Amniotic stem cell (primary cell): Measurements from ENCODE around the gene TPRG1.
A peak's percentile ranks its signal among the peaks of the same experiment; 100 is the strongest.

Source experiments
- DNase-seq: peaks from one replicate; lab custom pipeline; 2025; lab: John Stamatoyannopoulos, UW

Gene TPRG1

GRCh38 chr3:189229196-189229828, 57.5 kb downstream of the TPRG1 start:
- DNase-seq, result no peak

GRCh38 chr3:189232790-189233189, 61.0 kb downstream of the TPRG1 start:
- DNase-seq, result no peak

- peak; percentile 59 for DNase-seq
These were observed 61.6 kb downstream of the TPRG1 start for GRCh38 chr3:189233225-189233858.

GRCh38 chr3:189235214-189235613, 63.4 kb downstream of the TPRG1 start:
- no peak for DNase-seq

- no peak for DNase-seq
These were observed 64.6 kb downstream of the TPRG1 start for GRCh38 chr3:189236352-189236751.

GRCh38 chr3:189237526-189237925, 65.8 kb downstream of the TPRG1 start:
- DNase-seq, result no peak

- DNase-seq, result no peak
These were observed 66.3 kb downstream of the TPRG1 start for GRCh38 chr3:189238071-189238470.

- DNase-seq, result no peak
These were observed 67.8 kb downstream of the TPRG1 start for GRCh38 chr3:189239616-189240015.

GRCh38 chr3:189249987-189250386, 78.2 kb downstream of the TPRG1 start:
- DNase-seq, result no peak

- no peak for DNase-seq
These were observed 86.5 kb downstream of the TPRG1 start for GRCh38 chr3:189258261-189258660.

GRCh38 chr3:189260556-189261493, 89.1 kb downstream of the TPRG1 start:
- DNase-seq, result no peak

GRCh38 chr3:189262746-189263145, 91.0 kb downstream of the TPRG1 start:
- DNase-seq, result no peak

- DNase-seq, result no peak
These were observed 96.3 kb downstream of the TPRG1 start for GRCh38 chr3:189267981-189268613.

- DNase-seq, result no peak
These were observed 97.6 kb downstream of the TPRG1 start for GRCh38 chr3:189269365-189269764.

- DNase-seq, result peak; percentile 76
These were observed 98.6 kb downstream of the TPRG1 start for GRCh38 chr3:189270248-189270832.

- no peak for DNase-seq
These were observed 100.8 kb downstream of the TPRG1 start for GRCh38 chr3:189272500-189273119.

- no peak for DNase-seq
These were observed 102.0 kb downstream of the TPRG1 start for GRCh38 chr3:189273736-189274135.

- DNase-seq, result no peak
These were observed 103.4 kb downstream of the TPRG1 start for GRCh38 chr3:189275182-189275581.

GRCh38 chr3:189275852-189276251, 104.1 kb downstream of the TPRG1 start:
- DNase-seq, result no peak

- DNase-seq, result no peak
These were observed 104.9 kb downstream of the TPRG1 start for GRCh38 chr3:189276444-189277219.

- no peak for DNase-seq
These were observed 105.9 kb downstream of the TPRG1 start for GRCh38 chr3:189277711-189278110.
